Activated CD4-positive, alpha-beta T cell treated with anti-CD3 and anti-CD28 coated beads for 36 hours (primary cell): ENCODE results near the gene ZNF341. TPM values are rescaled to one million over a fixed set of nuclear protein-coding genes. Genes with fewer than 3 reads are reported as not detected.
A peak's percentile ranks its signal among the peaks of the same experiment; 100 is the strongest.

Experiments
- ATAC-seq: fragments of 200-7000 bp; cut with Tn5 transposase; one replicate; pipeline ENCODE4 v1.10.0; 2021; ENCODE audit warnings: mild to moderate bottlenecking, moderate library complexity
- CTCF ChIA-PET: fragments of 350-600 bp; sonication (Branson Sonifier 250); formaldehyde crosslinking; loops from one replicate; lab custom pipeline; 2021; ENCODE audit warnings: antibody characterized with exemption; lab: Charles Lee
- POLR2A ChIA-PET: fragments of 350-600 bp; sonication (Branson Sonifier 250); formaldehyde crosslinking; loops from one replicate; lab custom pipeline; 2021; ENCODE audit warnings: antibody characterized with exemption, inconsistent platforms; lab: Charles Lee
- DNase-seq: peaks from one replicate; pipeline ENCODE4 v3.0.0-alpha.2; 2020
- H3K27ac Mint-ChIP-seq: one replicate; pipeline ENCODE4 v1.8.0; 2021; ENCODE audit warnings: mixed read lengths
- H3K27me3 Mint-ChIP-seq: one replicate; pipeline ENCODE4 v1.8.0; 2021; ENCODE audit warnings: mixed read lengths
- H3K36me3 Mint-ChIP-seq: one replicate; pipeline ENCODE4 v1.8.0; 2021; ENCODE audit warnings: low read depth, mixed read lengths
- H3K4me1 Mint-ChIP-seq: one replicate; pipeline ENCODE4 v1.8.0; 2021; ENCODE audit warnings: mixed read lengths
- H3K4me3 Mint-ChIP-seq: one replicate; pipeline ENCODE4 v1.8.0; 2021; ENCODE audit warnings: mild to moderate bottlenecking, moderate library complexity, mixed read lengths
- H3K9me3 Mint-ChIP-seq: one replicate; pipeline ENCODE4 v1.8.0; 2021; ENCODE audit warnings: low read depth, mixed read lengths
- intact Hi-C, 2 experiments: fragments of 100-400 bp; cut with DNase I in 1 of 2; cut with micrococcal nuclease in 1 of 2; formaldehyde crosslinking; loops; one replicate each; pipeline versions ENCODE4 v1.14.2 to v1.15.1; 2022 to 2024; cut with DNase I, micrococcal nuclease
- total RNA-seq, 2 experiments: library from RNA; stranded (reverse); gene quantifications; one replicate each; pipeline ENCODE4 v1.2.3, GENCODE V29; 2021

Gene ZNF341
- total RNA-seq, 2 experiments from 2014 or later: 4.3 to 6.1 TPM

GRCh38 chr20:33719277-33719988, 12.4 kb upstream of the ZNF341 start:
- POLR2A ChIA-PET: interaction anchor here (0.5 to 1.9 kb wide), 12 partner anchors 10 to 521 kb away, joined by 3 to 13 read pairs (median 3); partner anchors contain the start of genes CBFA2T2, RALY and ZNF341
- intact Hi-C loops: no loop called here
- H3K27me3 Mint-ChIP-seq: no peaks in the 10 kb centered on the region
- peak overlapping the region; percentile 88 for H3K4me3 Mint-ChIP-seq
- no peak for DNase-seq
- CTCF ChIA-PET: interaction anchor here (0.7 to 2.2 kb wide), 11 partner anchors 9 to 1851 kb away, joined by 3 to 11 read pairs (median 4); partner anchors contain the start of genes ACTL10 and CHMP4B
- no peak for ATAC-seq
- H3K4me1 Mint-ChIP-seq: peaks cover 18% of the 10 kb centered on the region
- H3K27ac Mint-ChIP-seq: peak overlapping the region; percentile 73
- peaks cover 2% of the 10 kb centered on the region for H3K9me3 Mint-ChIP-seq
- H3K36me3 Mint-ChIP-seq: no peaks in the 10 kb centered on the region

GRCh38 chr20:33719989-33720709, 11.6 kb upstream of the ZNF341 start, which contains the start of gene PXMP4:
Gene PXMP4, minus strand, starts transcription at chr20:33720310. Its CDS starts 103 bp downstream, at chr20:33720207.
- peak; percentile 92 for DNase-seq
- peak within 1 kb of the TSS; percentile 83 for H3K27ac Mint-ChIP-seq
- ChIA-PET CTCF (interaction anchor here (0.6 to 2.2 kb wide), 14 partner anchors 8 to 1851 kb away, joined by 3 to 11 read pairs (median 3); partner anchors contain the start of genes ACTL10 and CHMP4B), POLR2A (interaction anchor here (0.6 to 1.9 kb wide), 12 partner anchors 11 to 520 kb away, joined by 3 to 13 read pairs (median 4); partner anchors contain the start of genes ACTL10, CBFA2T2, RALY and ZNF341)
- peak; percentile 99 for ATAC-seq
- H3K4me3 Mint-ChIP-seq: peak within 1 kb of the TSS; percentile 88
- H3K9me3 Mint-ChIP-seq: peaks cover 2% of the 10 kb centered on the region
- no peaks in the 10 kb centered on the region for H3K27me3 Mint-ChIP-seq
- peaks cover 18% of the 10 kb centered on the region for H3K4me1 Mint-ChIP-seq
- no peaks in the 10 kb centered on the region for H3K36me3 Mint-ChIP-seq
- intact Hi-C loops: loop anchor here (1.0 to 2.0 kb wide), 10 partner anchors 12 to 276 kb away; partner anchors contain the start of genes CHMP4B (in 2 of the 2), E2F1 (in 2 of the 2), C20orf144 (in 1 of the 2) and CBFA2T2 (in 1 of the 2)

- intact Hi-C loops: loop anchor here in 1 of 2 experiments (2.0 kb wide), 1 partner anchor 59 kb away; the partner anchor contains the start of gene C20orf144
- Mint-ChIP-seq H3K36me3 (no peaks in the 10 kb centered on the region), H3K27ac (peak overlapping the region; percentile 83), H3K9me3 (peaks cover 2% of the 10 kb centered on the region), H3K4me3 (no peak overlapping the region), H3K27me3 (no peaks in the 10 kb centered on the region), H3K4me1 (peaks cover 18% of the 10 kb centered on the region)
- ATAC-seq (no peak), DNase-seq (no peak)
- ChIA-PET POLR2A (no interaction called here), CTCF (no interaction called here)
Observed at GRCh38 chr20:33721391-33722140, 10.2 kb upstream of the ZNF341 start.

- no peak overlapping the region for H3K27ac Mint-ChIP-seq
- DNase-seq: no peak
- ChIA-PET POLR2A (no interaction called here), CTCF (interaction anchor here (1.3 kb wide), 1 partner anchor 35 kb away, joined by 3 read pairs; no protein-coding TSS in a partner anchor)
- no peaks in the 10 kb centered on the region for H3K36me3 Mint-ChIP-seq
- peaks cover 8% of the 10 kb centered on the region for H3K4me1 Mint-ChIP-seq
- H3K27me3 Mint-ChIP-seq: no peaks in the 10 kb centered on the region
- peaks cover 2% of the 10 kb centered on the region for H3K9me3 Mint-ChIP-seq
- H3K4me3 Mint-ChIP-seq: no peak overlapping the region
- intact Hi-C loops: no loop called here
- ATAC-seq: no peak
Observed at GRCh38 chr20:33724439-33725094, 7.2 kb upstream of the ZNF341 start.

- intact Hi-C loops: no loop called here
- peaks cover 2% of the 10 kb centered on the region for H3K9me3 Mint-ChIP-seq
- H3K4me3 Mint-ChIP-seq: no peak overlapping the region
- H3K36me3 Mint-ChIP-seq: no peaks in the 10 kb centered on the region
- CTCF ChIA-PET: interaction anchor here (1.3 kb wide), 1 partner anchor 36 kb away, joined by 3 read pairs; no protein-coding TSS in a partner anchor
- no peak overlapping the region for H3K27ac Mint-ChIP-seq
- DNase-seq: no peak
- no peaks in the 10 kb centered on the region for H3K27me3 Mint-ChIP-seq
- peaks cover 4% of the 10 kb centered on the region for H3K4me1 Mint-ChIP-seq
- POLR2A ChIA-PET: no interaction called here
- ATAC-seq: no peak
Observed at GRCh38 chr20:33725607-33726264, 6.1 kb upstream of the ZNF341 start.

GRCh38 chr20:33727115-33727479, 4.7 kb upstream of the ZNF341 start:
- CTCF ChIA-PET: no interaction called here
- H3K27ac Mint-ChIP-seq: no peak overlapping the region
- no peaks in the 10 kb centered on the region for H3K36me3 Mint-ChIP-seq
- intact Hi-C loops: no loop called here
- H3K4me1 Mint-ChIP-seq: peaks cover 4% of the 10 kb centered on the region
- POLR2A ChIA-PET: interaction anchor here (0.6 to 0.7 kb wide), 2 partner anchors 636 to 1558 kb away, joined by 3 read pairs; partner anchors contain the start of genes EIF6 and ITCH
- DNase-seq (no peak), ATAC-seq (no peak)
- no peaks in the 10 kb centered on the region for H3K9me3 Mint-ChIP-seq
- no peak overlapping the region for H3K4me3 Mint-ChIP-seq
- no peaks in the 10 kb centered on the region for H3K27me3 Mint-ChIP-seq

GRCh38 chr20:33727806-33728205, 4.0 kb upstream of the ZNF341 start:
- ChIA-PET CTCF (interaction anchor here (1.4 kb wide), 1 partner anchor 8 kb away, joined by 3 read pairs; the partner anchor contains the start of gene PXMP4), POLR2A (no interaction called here)
- peaks cover 8% of the 10 kb centered on the region for H3K4me1 Mint-ChIP-seq
- no peak overlapping the region for H3K27ac Mint-ChIP-seq
- intact Hi-C loops: no loop called here
- no peaks in the 10 kb centered on the region for H3K9me3 Mint-ChIP-seq
- H3K4me3 Mint-ChIP-seq: no peak overlapping the region
- DNase-seq (no peak), ATAC-seq (no peak)
- no peaks in the 10 kb centered on the region for H3K27me3 Mint-ChIP-seq
- H3K36me3 Mint-ChIP-seq: no peaks in the 10 kb centered on the region

- ATAC-seq: no peak
- H3K4me1 Mint-ChIP-seq: peaks cover 13% of the 10 kb centered on the region
- ChIA-PET POLR2A (no interaction called here), CTCF (interaction anchor here (1.4 kb wide), 1 partner anchor 8 kb away, joined by 3 read pairs; the partner anchor contains the start of gene PXMP4)
- DNase-seq: no peak
- no peak overlapping the region for H3K4me3 Mint-ChIP-seq
- no peaks in the 10 kb centered on the region for H3K9me3 Mint-ChIP-seq
- intact Hi-C loops: no loop called here
- no peak overlapping the region for H3K27ac Mint-ChIP-seq
- H3K36me3 Mint-ChIP-seq: no peaks in the 10 kb centered on the region
- no peaks in the 10 kb centered on the region for H3K27me3 Mint-ChIP-seq
Observed at GRCh38 chr20:33728463-33728862, 3.3 kb upstream of the ZNF341 start.

GRCh38 chr20:33729101-33729500, 2.7 kb upstream of the ZNF341 start:
- H3K36me3 Mint-ChIP-seq: no peaks in the 10 kb centered on the region
- intact Hi-C loops: no loop called here
- no peak overlapping the region for H3K27ac Mint-ChIP-seq
- ChIA-PET POLR2A (no interaction called here), CTCF (interaction anchor here (0.6 to 1.4 kb wide), 2 partner anchors 9 to 100 kb away, joined by 3 read pairs; partner anchors contain the start of gene PXMP4)
- no peaks in the 10 kb centered on the region for H3K9me3 Mint-ChIP-seq
- no peak for ATAC-seq
- no peak for DNase-seq
- H3K27me3 Mint-ChIP-seq: no peaks in the 10 kb centered on the region
- H3K4me3 Mint-ChIP-seq: no peak overlapping the region
- H3K4me1 Mint-ChIP-seq: peaks cover 19% of the 10 kb centered on the region
